Chondrocyte (in vitro differentiated cells): ENCODE data around the gene HGS. TPM values are rescaled to one million over a fixed set of nuclear protein-coding genes. Genes with fewer than 3 reads are reported as not detected.
A peak's percentile ranks its signal among the peaks of the same experiment; 100 is the strongest.

ENCODE experiments used
- DNase-seq: peaks from one replicate; pipeline ENCODE4 v3.0.0; 2021; ENCODE audit warnings: mixed read lengths, low spot score
- H3K27ac Mint-ChIP-seq: one replicate; pipeline ENCODE4 v1.8.0; 2021; ENCODE audit warnings: mild to moderate bottlenecking, moderate library complexity, mixed read lengths; ENCODE audit not compliant: unreplicated experiment
- H3K27me3 Mint-ChIP-seq: 2 replicates; pipeline ENCODE4 v1.8.0; 2021; ENCODE audit warnings: low read depth, mixed read lengths
- H3K36me3 Mint-ChIP-seq: 2 replicates; pipeline ENCODE4 v1.8.0; 2021; ENCODE audit warnings: low read depth, mixed read lengths
- H3K4me1 Mint-ChIP-seq: 2 replicates; pipeline ENCODE4 v1.8.0; 2021; ENCODE audit warnings: low read depth, mild to moderate bottlenecking, mixed read lengths
- H3K4me3 Mint-ChIP-seq: one replicate; pipeline ENCODE4 v1.8.0; 2021; ENCODE audit warnings: mild to moderate bottlenecking, moderate library complexity, mixed read lengths; ENCODE audit not compliant: unreplicated experiment
- H3K9me3 Mint-ChIP-seq: 2 replicates; pipeline ENCODE4 v1.8.0; 2021; ENCODE audit warnings: low read depth, mixed read lengths
- total RNA-seq: library from RNA; stranded (reverse); gene quantifications from 3 replicates; pipeline ENCODE4 v1.2.1, GENCODE V29; 2021
- TF ChIP-seq, protein P1 (sequence below): fragments of 200-600 bp; sonication (generic); IDR thresholded peaks from 2 replicates; pipeline ENCODE4 v1.5.0; 2021; ENCODE audit warnings: antibody characterized with exemption, mild to moderate bottlenecking, moderate library complexity

HGS gene
- total RNA-seq, 1 donor from 2014 or later, result 87.4 TPM

DNA sequence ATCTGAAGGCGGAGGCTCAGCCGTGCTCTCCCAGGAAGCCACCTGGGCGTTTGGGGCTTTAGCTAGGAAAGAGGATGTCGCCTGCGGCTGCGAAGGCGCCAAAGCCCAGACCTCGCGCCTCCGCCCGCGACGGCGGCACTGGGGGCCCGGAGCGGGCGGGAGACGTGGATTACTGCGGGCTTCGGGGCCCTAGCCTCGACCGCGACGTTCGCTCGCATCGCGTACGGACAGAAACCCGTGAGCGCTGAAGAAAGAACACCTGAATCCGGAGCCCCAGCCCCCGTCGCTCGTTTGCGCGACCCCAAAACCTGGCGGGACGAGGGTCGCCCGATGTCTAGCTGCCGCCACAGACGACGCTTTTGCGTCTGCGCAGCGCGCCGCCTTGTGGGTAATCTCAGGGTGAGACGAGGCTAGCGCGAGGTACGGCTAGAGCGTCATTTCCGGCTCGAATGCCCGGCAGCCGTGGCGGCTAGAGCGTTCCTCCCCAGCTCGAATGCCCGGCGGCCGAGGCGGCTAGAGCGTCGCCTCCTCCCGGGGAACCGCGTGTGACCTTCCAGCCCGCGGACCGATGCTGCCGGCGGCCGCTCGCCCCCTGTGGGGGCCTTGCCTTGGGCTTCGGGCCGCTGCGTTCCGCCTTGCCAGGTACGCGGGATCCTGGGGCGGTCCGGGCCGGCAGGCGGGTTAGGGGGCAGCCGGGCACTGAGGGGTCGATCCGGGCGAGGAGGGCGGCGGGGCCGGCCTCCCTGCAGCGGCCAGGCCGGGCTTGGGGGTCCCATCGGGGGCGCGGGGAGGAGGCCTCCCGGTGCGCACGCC, 19.3 kb downstream of the HGS start, which contains the start of gene MRPL12:
Gene MRPL12, plus strand, starts transcription at position 434 of the 813 bp plus-strand sequence. Its CDS starts 135 bp downstream, at position 569.
- Mint-ChIP-seq H3K36me3 (peaks cover 18% of the 10 kb centered on the region), H3K9me3 (no peaks in the 10 kb centered on the region), H3K27ac (peak within 1 kb of the TSS; percentile 95), H3K4me3 (peak within 1 kb of the TSS; percentile 95), H3K4me1 (peaks cover 28% of the 10 kb centered on the region), H3K27me3 (no peaks in the 10 kb centered on the region)
- no peak for DNase-seq
- TF ChIP-seq, protein P1, sequence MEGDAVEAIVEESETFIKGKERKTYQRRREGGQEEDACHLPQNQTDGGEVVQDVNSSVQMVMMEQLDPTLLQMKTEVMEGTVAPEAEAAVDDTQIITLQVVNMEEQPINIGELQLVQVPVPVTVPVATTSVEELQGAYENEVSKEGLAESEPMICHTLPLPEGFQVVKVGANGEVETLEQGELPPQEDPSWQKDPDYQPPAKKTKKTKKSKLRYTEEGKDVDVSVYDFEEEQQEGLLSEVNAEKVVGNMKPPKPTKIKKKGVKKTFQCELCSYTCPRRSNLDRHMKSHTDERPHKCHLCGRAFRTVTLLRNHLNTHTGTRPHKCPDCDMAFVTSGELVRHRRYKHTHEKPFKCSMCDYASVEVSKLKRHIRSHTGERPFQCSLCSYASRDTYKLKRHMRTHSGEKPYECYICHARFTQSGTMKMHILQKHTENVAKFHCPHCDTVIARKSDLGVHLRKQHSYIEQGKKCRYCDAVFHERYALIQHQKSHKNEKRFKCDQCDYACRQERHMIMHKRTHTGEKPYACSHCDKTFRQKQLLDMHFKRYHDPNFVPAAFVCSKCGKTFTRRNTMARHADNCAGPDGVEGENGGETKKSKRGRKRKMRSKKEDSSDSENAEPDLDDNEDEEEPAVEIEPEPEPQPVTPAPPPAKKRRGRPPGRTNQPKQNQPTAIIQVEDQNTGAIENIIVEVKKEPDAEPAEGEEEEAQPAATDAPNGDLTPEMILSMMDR, result peak; percentile 60

DNA sequence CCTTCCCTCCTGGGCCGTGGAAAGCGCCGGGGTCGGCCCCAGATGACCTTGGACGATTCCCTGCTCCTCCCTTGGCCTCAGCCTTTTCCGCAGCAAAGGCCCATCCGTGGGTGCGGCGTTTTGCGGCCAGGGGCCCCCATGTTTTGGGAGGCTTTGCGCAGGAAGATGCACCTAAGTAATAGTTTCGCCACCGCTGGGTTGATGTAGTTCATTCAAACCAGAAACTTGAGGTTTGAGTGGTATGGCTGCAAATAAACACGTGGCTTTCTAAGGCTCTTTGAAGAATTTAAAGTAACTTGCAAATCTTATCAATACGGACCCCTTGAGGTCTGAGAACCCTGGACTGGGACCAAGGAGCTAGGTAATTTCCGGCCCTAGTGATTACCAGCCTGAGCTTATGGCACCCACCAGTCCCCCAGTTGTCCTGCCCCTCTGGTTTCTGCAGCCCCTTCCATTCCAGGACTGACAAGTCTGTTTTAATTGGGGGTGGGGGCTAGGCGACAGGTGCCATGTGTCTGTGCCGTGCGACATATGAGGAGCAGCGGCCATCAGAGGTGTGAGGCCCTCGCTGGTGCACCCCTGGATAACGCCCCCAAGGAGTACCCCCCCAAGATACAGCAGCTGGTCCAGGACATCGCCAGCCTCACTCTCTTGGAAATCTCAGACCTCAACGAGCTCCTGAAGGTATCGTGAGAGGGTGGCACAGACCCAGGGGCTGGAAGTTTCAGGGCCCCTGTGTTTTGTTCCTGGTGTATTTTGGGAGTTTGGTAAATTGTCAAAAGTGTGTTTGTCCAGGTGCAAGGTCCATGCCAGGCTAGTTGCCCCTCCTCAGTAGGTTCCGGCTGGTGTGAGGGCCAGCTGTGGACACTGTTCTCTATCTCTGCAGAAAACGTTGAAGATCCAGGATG, 20.2 kb downstream of the HGS start:
- Mint-ChIP-seq H3K9me3 (no peaks in the 10 kb centered on the region), H3K4me1 (peaks cover 28% of the 10 kb centered on the region), H3K27ac (peak overlapping the region; percentile 54), H3K27me3 (no peaks in the 10 kb centered on the region), H3K4me3 (peak overlapping the region; percentile 95), H3K36me3 (peaks cover 15% of the 10 kb centered on the region)
- TF ChIP-seq, protein P1, result no peak
- no peak for DNase-seq

DNA sequence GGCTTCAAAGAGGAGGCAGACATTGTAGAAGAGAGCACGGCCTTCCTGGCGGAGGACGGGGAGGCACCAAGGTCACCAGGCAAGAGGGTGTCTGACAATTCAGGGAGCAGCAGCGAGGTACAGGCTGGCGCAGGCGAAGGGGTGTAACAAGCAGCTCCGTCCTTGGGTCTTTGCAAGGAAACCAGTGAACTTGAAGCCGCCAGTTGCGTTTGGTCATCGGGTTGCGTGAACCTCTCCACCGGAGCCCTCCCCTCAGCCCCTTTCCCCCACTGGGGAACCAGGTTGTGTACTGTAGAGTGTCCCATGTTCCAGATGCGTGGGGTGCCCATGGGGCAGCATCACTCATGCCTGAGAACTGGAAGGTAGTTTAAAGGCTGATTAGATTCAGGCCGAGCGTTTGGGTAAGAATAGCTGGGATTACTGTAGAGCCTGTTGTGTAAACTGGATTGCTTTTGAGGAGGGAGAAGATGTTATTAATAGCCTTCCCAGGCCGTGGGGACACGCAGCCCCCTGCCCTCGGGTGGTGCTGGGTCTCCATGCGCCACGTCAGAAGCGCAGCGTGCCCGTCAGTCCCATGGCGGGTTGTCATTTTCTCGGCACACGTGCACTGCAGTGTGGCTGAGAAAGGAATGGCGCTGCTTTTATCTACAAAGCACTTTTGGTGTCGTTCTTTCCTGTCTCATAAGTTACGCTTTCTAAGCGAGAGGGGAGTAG, 21.9 kb downstream of the HGS start:
- peaks cover 30% of the 10 kb centered on the region for H3K4me1 Mint-ChIP-seq
- DNase-seq, result no peak
- peaks cover 12% of the 10 kb centered on the region for H3K36me3 Mint-ChIP-seq
- no peaks in the 10 kb centered on the region for H3K9me3 Mint-ChIP-seq
- no peak overlapping the region for H3K27ac Mint-ChIP-seq
- H3K27me3 Mint-ChIP-seq, result no peaks in the 10 kb centered on the region
- TF ChIP-seq, protein P1, result no peak
- H3K4me3 Mint-ChIP-seq, result peak overlapping the region; percentile 9

DNA sequence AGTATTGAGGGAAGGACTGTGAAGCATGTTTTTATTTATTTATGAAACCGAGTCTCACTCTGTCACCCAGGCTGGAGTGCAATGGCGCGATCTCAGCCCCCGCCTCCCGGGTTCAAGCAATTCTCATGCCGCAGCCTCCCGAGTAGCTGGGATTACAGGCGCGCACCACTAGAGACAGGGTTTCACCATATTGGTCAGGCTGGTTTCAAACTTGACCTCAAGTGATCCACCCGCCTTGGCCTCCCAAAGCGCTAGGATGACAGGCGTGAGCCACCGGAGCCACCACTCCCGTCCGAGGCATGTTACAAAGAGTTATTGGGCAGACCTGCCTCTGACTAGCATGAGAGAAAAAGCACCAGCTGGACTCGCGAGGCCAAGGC, 22.4 kb downstream of the HGS start:
- H3K36me3 Mint-ChIP-seq, result peaks cover 12% of the 10 kb centered on the region
- TF ChIP-seq, protein P1, result no peak
- H3K4me3 Mint-ChIP-seq, result no peak overlapping the region
- H3K4me1 Mint-ChIP-seq, result peaks cover 30% of the 10 kb centered on the region
- DNase-seq, result no peak
- H3K27ac Mint-ChIP-seq, result no peak overlapping the region
- H3K9me3 Mint-ChIP-seq, result no peaks in the 10 kb centered on the region
- no peaks in the 10 kb centered on the region for H3K27me3 Mint-ChIP-seq
